ENCODE data around the gene MLPH. TPM values are rescaled to one million over a fixed set of nuclear protein-coding genes. Genes with fewer than 3 reads are reported as not detected.

MLPH gene
- total RNA-seq, 1 donor from 2014 or later, result not detected

DNA sequence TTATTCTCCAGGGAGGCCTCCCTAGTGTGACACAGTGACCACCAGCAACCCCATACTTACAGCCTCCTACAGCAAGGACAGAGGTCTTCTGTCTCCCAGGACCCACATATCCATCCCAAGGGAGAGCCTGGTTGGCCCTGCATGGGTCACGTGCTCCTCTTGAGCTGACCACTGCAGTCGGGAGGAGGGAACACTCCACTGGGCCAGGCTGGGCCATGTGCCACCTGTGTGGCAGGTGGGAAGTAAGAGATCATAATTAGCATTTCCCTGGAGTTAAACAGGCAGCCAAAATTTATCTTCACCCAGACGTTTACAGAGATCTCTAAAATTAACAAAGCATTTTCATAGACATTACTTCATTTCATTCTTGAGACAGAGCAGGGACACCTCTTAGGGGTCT, 33.4 kb upstream of the MLPH start:
- H3K27me3 ChIP-seq, result no peaks in the 10 kb centered on the region
- H3K4me1 Mint-ChIP-seq, result peaks cover 3% of the 10 kb centered on the region
- peaks cover 5% of the 10 kb centered on the region for H3K27me3 Mint-ChIP-seq (ENCODE audit: insufficient read depth, low read depth)
- H3K36me3 Mint-ChIP-seq, result no peaks in the 10 kb centered on the region
- no peak overlapping the region for H2AFZ ChIP-seq (replicated peaks)
- no peak overlapping the region for H3K27ac Mint-ChIP-seq
- no peak overlapping the region for H3K9ac ChIP-seq
- H3K36me3 ChIP-seq, result no peaks in the 10 kb centered on the region
- H3K4me1 ChIP-seq, result no peaks in the 10 kb centered on the region
- H3K79me2 ChIP-seq (ENCODE audit: low read depth), result no peaks in the 10 kb centered on the region
- H4K20me1 ChIP-seq (ENCODE audit: low read depth), result no peaks in the 10 kb centered on the region
- H3K27ac ChIP-seq, result no peak overlapping the region
- peaks cover 4% of the 10 kb centered on the region for H3K9me3 Mint-ChIP-seq
- no peak overlapping the region for H3K4me3 ChIP-seq
- H3K4me2 ChIP-seq, result no peak overlapping the region
- no peaks in the 10 kb centered on the region for H3F3A ChIP-seq (ENCODE audit: low read depth)
- no peaks in the 10 kb centered on the region for H3K9me3 ChIP-seq (ENCODE audit: low read depth)
- no peak for DNase-seq (ENCODE audit: low spot score)
- no peak overlapping the region for H3K4me3 Mint-ChIP-seq
- no peak for TF ChIP-seq EZH2phosphoT487 (IDR thresholded peaks at IDR 0.05)
- TF ChIP-seq EZH2 (IDR thresholded peaks at IDR 0.05), result no peak
- TF ChIP-seq, protein P1, sequence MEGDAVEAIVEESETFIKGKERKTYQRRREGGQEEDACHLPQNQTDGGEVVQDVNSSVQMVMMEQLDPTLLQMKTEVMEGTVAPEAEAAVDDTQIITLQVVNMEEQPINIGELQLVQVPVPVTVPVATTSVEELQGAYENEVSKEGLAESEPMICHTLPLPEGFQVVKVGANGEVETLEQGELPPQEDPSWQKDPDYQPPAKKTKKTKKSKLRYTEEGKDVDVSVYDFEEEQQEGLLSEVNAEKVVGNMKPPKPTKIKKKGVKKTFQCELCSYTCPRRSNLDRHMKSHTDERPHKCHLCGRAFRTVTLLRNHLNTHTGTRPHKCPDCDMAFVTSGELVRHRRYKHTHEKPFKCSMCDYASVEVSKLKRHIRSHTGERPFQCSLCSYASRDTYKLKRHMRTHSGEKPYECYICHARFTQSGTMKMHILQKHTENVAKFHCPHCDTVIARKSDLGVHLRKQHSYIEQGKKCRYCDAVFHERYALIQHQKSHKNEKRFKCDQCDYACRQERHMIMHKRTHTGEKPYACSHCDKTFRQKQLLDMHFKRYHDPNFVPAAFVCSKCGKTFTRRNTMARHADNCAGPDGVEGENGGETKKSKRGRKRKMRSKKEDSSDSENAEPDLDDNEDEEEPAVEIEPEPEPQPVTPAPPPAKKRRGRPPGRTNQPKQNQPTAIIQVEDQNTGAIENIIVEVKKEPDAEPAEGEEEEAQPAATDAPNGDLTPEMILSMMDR (IDR thresholded peaks at IDR 0.05), result no peak

- Histone ChIP-seq H2AFZ (replicated peaks) (no peak overlapping the region), H3K79me2 (ENCODE audit: low read depth) (no peaks in the 10 kb centered on the region), H3K27me3 (no peaks in the 10 kb centered on the region), H3K9me3 (ENCODE audit: low read depth) (no peaks in the 10 kb centered on the region), H3K4me3 (no peak overlapping the region), H4K20me1 (ENCODE audit: low read depth) (no peaks in the 10 kb centered on the region), H3K4me2 (no peak overlapping the region), H3K36me3 (no peaks in the 10 kb centered on the region), H3K9ac (no peak overlapping the region), H3F3A (ENCODE audit: low read depth) (no peaks in the 10 kb centered on the region), H3K4me1 (no peaks in the 10 kb centered on the region), H3K27ac (no peak overlapping the region)
- no peak for DNase-seq (ENCODE audit: low spot score)
- H3K4me3 Mint-ChIP-seq, result no peak overlapping the region
- H3K27ac Mint-ChIP-seq, result no peak overlapping the region
- H3K9me3 Mint-ChIP-seq, result peaks cover 4% of the 10 kb centered on the region
- H3K27me3 Mint-ChIP-seq (ENCODE audit: insufficient read depth, low read depth), result peaks cover 5% of the 10 kb centered on the region
- no peaks in the 10 kb centered on the region for H3K36me3 Mint-ChIP-seq
- TF ChIP-seq EZH2phosphoT487 (IDR thresholded peaks at IDR 0.05) (no peak), EZH2 (IDR thresholded peaks at IDR 0.05) (no peak)
- TF ChIP-seq, protein P1 (IDR thresholded peaks at IDR 0.05), result no peak
- H3K4me1 Mint-ChIP-seq, result peaks cover 3% of the 10 kb centered on the region
Observed at GRCh38 chr2:237455764-237456163, 31.3 kb upstream of the MLPH start.

DNA sequence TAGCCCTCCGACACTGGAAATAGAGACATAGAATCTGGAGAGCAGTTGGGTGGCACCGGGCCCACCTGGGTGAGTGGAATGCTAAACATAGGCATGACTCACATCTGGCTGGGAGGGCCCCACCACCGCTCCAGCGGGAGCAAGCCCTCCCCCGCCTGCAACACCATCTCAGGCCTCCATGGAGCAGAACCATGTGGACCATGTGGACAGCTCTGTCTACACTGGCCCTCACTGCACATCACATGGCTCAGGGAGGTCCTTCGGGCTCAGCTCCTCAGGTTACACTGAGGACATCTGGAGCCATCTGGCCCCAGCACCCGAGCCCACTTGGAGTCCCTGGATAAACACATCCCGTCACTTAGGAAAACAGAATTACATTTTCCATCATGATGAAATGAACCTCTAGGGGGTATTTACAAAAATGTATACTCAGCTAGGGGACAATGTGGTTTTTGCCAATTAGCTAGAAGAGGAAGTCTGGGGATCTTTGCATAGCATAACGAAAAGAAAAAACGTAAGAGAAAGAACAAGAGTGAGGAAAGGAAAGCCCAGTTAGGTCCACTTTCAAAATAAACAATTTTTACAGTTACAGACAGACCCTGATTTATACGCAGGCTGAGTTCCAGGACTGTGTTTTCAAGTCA, 30.7 kb upstream of the MLPH start:
- no peaks in the 10 kb centered on the region for H4K20me1 ChIP-seq (ENCODE audit: low read depth)
- no peaks in the 10 kb centered on the region for H3K9me3 ChIP-seq (ENCODE audit: low read depth)
- H3K4me3 Mint-ChIP-seq, result no peak overlapping the region
- no peak overlapping the region for H3K4me2 ChIP-seq
- no peaks in the 10 kb centered on the region for H3K4me1 ChIP-seq
- H3K4me3 ChIP-seq, result no peak overlapping the region
- TF ChIP-seq EZH2 (IDR thresholded peaks at IDR 0.05) (no peak), EZH2phosphoT487 (IDR thresholded peaks at IDR 0.05) (no peak)
- TF ChIP-seq, protein P1 (IDR thresholded peaks at IDR 0.05), result no peak
- no peaks in the 10 kb centered on the region for H3K27me3 ChIP-seq
- H3K27ac Mint-ChIP-seq, result no peak overlapping the region
- H3K27me3 Mint-ChIP-seq (ENCODE audit: insufficient read depth, low read depth), result peaks cover 6% of the 10 kb centered on the region
- H3K79me2 ChIP-seq (ENCODE audit: low read depth), result no peaks in the 10 kb centered on the region
- no peak overlapping the region for H3K9ac ChIP-seq
- no peak overlapping the region for H2AFZ ChIP-seq (replicated peaks)
- no peaks in the 10 kb centered on the region for H3K4me1 Mint-ChIP-seq
- H3F3A ChIP-seq (ENCODE audit: low read depth), result no peaks in the 10 kb centered on the region
- no peaks in the 10 kb centered on the region for H3K36me3 ChIP-seq
- no peaks in the 10 kb centered on the region for H3K36me3 Mint-ChIP-seq
- peaks cover 4% of the 10 kb centered on the region for H3K9me3 Mint-ChIP-seq
- DNase-seq (ENCODE audit: low spot score), result no peak
- H3K27ac ChIP-seq, result no peak overlapping the region

Data from neural progenitor cell (in vitro differentiated cells).